ENCODE measurements around the gene RPP21.
"Not testable (repeated sequence)": the region's sequence is repeated elsewhere in the genome, so short reads cannot be mapped to it uniquely, and the experiment has no call there.

Gene RPP21

DNA sequence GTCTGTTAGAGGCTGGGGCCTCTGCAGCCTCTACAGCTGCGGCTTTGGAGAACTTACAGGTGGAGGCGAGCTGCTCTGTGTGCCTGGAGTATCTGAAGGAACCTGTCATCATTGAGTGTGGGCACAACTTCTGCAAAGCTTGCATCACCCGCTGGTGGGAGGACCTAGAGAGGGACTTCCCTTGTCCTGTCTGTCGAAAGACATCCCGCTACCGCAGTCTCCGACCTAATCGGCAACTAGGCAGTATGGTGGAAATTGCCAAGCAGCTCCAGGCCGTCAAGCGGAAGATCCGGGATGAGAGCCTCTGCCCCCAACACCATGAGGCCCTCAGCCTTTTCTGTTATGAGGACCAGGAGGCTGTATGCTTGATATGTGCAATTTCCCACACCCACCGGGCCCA is 15.6 kb upstream of the RPP21 start:
- DNase-seq (ENCODE audit: low read depth in 2 of 2), result no peak

DNA sequence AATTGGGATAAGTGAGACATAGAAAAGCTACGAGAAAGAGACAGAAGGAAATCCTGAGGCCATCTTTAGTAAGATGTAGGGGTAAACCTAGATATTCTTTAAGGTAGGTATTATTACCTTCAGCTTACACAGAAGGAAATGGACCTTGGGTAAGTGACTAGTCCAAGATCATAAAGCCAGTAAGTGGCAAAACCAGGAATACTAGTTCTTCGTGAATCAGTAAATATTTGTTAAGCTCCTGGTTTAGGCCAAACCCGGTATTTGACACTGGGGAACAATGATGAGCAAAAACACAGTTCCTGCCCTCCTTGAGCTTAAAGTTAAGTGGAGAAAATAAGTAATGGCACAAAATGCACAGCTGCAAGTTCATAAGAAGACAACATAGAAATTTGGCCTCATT is 13.0 kb upstream of the RPP21 start:
- no peak for DNase-seq (ENCODE audit: low read depth in 2 of 2)

DNA sequence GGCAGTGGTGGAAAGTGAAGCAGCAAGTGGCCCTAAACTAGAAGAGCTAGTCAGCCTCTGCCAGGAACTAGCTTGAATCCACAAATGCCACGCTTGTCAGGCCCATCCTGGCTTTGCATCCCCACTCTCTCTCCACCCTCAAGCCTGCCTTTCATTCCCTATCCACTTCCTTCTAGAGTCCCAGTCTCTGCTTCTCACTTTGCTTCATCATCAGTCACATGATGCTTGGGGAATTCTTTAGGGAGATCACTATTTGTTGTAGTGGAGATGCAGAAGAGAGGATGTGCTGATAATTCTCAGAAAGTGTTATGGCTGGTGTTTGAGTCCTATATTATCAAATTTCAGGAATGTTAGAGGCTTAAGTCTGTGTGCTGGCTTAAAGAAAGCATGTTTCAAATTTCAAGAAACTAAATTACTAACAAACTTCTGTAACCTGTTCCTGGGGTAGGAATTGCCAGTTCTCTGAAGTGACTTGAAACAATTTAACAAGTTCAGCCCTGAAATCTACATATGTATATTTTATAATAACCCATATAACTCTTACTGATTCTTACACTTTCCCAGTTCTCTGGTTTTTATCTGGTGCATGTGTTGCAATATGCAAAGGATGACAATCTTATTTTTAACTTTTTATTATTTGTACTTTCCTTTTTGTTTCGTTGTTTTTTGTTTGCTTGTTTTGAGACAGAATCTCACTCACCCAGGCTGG is 10.7 kb upstream of the RPP21 start:
- no peak for DNase-seq (ENCODE audit: low read depth in 2 of 2)

DNA sequence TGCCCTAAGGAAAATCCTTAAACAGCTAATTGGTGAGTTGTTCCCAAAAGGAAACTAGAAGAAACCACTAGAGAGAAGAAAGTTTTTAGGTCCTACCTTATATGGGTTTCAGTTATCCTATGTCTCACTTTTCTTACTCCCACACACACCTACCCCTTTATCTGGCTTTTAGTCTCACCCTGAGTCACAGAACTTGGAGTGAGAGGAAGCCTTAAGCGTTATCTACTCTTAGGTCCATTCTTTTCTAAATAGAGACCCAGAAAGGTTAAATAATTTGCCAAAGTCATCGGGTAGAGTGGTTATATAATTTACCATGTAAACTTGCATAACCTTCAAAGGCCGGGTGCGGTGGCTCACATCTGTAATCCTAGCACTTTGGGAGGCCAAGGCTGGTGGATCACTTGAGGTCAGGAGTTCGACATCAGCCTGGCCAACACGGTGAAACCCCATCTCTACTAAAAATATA is 4.3 kb upstream of the RPP21 start:
- no peak for DNase-seq (ENCODE audit: low read depth in 2 of 2)

GRCh38 chr6:30341218-30341617 is 3.7 kb upstream of the RPP21 start:
- no peak for DNase-seq (ENCODE audit: low read depth in 2 of 2)

DNA sequence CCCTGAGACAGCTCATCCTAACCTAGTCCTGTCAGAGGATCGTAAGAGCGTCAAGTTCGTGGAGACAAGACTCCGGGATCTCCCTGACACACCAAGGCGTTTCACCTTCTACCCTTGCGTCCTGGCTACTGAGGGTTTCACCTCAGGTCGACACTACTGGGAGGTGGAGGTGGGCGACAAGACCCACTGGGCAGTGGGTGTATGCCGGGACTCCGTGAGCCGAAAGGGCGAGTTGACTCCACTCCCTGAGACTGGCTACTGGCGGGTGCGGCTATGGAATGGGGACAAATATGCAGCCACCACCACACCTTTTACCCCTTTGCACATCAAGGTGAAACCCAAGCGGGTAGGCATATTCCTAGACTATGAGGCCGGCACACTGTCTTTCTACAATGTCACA is 3.2 kb upstream of the RPP21 start:
- no peak for DNase-seq (ENCODE audit: low read depth in 2 of 2)

DNA sequence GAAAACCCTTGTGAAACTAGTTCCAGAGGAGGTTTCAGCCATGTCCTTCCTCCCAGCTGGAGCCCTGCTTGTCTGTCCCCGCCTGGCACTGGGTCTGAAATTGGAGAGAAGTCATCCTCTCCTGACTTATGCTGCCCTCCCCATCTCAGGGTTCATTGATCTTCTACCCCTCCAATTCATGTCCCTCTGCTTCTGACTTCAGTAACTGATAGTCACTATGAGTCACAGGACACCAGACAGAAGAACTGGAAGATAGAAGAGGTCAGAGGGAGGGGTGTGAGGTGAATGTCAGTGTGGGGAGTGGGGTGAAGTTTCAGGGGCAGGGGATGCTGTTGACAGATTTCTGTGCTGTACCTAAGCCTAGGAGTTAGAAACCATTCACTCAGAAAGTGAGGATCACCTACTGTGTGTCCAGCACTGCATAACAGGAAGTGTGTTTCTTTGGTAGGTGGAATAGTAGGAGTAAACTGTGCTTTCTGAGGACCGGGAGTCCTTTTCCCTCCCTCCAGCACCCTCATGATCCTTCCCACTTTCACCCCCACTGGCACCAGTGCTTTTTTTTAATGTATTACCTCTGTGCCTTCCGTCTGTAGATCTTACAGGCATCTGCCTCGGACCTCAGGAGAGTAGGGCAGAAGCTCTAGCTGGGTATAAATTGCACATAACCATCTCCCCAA is 627 bp upstream of the RPP21 start:
- no peak for DNase-seq (ENCODE audit: low read depth in 2 of 2)

DNA sequence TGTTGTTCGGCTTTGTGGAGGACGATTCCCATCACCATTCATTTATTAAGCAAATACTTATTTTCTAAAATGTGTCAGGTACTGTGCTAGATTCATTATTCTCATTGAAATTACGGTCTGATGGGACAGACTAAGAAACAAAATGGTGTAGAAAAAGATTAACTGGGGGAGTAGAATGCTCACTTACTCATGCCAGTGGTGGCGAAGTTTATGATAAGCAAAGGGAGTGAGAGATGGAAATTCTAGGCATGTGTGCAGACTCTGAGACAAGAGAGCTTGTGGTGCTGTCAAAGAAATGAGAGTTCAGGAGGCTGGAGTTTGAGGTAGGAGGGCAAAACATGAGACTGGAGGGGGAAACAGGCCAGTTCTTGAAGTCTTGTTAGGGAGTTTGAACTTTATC is 896 bp downstream of the RPP21 start:
- DNase-seq (ENCODE audit: low read depth in 2 of 2), result no peak

GRCh38 chr6:30348957-30349356 is 4.0 kb downstream of the RPP21 start:
- DNase-seq (ENCODE audit: low read depth in 2 of 2), result no peak

DNA sequence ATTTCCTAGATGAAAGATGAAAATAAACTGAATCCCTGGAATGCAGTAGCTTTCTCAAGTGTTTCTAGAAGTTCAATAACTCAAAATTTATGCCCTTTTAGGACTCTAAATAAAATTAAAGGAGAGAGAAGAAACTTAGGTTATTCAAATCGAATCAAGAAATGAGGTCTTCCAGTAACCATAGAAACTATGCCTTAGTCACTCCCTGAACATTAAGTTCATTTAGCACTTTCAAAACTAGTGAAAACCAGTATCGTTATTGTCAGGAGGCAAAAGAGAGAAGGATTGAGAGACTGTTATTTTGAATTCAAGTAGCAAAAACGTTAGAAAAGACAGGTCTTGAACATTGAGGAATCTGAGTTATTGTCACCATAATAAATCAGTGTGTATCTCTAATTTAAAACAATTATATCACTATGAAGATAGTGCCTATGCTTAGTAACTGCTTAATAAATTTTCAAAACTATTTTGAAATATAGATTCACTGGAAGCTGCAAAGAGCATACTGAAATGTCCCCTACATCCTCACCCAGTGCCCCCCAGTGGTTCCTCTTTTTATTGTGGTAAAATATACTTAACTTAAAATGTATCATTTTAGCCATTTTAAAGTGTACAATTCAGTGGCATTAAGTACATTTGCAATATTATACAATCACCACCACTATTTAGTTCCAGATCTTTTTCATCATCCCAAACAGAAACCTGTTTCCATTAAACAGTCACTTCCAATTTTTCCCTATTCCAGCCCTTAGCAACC is 4.6 kb downstream of the RPP21 start:
- no peak for DNase-seq (ENCODE audit: low read depth in 2 of 2)

DNA sequence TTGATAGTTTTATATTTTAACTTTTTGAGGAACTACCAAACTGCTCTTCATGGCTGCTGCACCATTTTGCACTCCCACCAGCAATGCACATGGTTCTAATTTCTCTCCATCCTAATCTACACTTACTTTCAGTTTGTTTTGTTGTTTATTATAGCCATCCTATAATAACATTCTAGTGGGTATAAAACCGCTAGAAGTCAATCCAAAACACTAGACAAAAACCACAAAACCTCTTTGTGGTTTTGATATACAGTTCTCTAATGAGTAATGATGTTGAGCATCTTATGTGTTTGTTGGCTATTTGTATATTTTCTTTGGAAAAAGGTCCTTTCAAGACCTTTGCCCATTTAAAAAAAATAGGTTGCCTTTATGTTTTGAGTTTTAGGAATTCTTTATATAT is 5.6 kb downstream of the RPP21 start:
- DNase-seq (ENCODE audit: low read depth in 2 of 2), result no peak

GRCh38 chr6:30352550-30352949 is 7.6 kb downstream of the RPP21 start:
- DNase-seq (ENCODE audit: low read depth in 2 of 2), result no peak

GRCh38 chr6:30355281-30355680 is 10.3 kb downstream of the RPP21 start:
- DNase-seq (ENCODE audit: low read depth in 2 of 2), result no peak

- DNase-seq (ENCODE audit: low read depth in 2 of 2), result no peak
Observed at GRCh38 chr6:30356536-30356935, 11.6 kb downstream of the RPP21 start.

DNA sequence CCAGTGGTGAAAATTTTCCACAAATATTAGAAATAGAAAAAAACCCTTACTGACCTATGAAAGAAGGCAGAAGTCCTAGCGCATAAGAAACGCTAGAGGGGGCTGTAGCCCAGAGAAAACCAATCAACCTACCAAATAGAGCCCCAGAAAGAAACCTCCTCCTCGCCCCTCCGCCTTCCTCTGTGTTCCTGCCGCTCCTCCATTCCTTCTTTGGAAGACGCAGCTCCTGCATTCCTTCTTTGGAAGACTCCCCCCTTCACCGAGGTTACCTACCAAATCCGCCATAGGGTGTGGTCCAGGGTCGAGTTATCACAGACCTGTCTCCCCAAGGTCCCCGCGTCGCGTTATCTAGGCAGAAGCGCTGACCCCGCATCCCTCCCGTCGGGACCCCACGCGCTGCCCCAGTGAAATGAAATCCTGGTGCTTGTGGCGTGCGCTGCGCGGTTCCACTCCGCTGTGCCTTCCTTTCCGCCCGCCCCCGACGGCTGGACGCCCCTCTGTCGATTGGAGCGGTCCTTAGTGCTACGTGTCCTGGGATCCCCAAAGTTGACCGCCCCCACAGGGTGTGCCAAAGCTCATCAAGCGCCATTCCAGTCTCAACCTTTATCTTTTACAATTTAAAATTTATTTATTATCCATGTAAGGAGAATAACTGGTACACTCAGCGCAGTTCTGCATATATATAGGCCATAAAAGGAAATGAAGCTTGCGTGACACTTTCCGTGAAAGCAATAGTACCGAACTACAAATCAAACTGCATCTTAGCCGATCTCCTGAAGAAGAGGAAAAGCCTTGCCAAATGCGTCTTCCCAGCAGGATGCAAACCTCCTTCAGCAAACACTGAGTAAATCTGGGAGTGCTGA is 13.0 kb downstream of the RPP21 start:
- DNase-seq (ENCODE audit: low read depth in 2 of 2), result peak; percentile 25 to 40

DNA sequence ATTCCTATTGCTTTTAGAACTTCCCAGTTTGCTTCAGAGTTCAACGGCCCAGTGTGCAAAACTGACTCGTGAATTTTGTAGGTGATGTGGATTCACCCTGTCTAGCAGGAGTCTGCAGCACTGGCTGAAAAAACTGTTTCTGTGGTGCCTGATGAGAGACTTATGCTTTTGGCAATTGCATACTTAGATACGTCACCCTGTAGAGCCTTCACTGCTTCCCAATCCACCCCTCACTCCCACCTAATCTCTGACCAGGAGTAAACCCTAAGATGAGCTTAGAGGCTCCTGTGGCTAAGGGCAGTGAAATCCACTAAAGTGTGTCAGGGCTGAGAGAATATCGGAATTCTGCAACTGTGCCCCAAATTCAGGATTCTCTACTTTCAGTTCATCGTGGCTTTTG is 14.3 kb downstream of the RPP21 start:
- DNase-seq (ENCODE audit: low read depth in 2 of 2), result no peak

- DNase-seq (ENCODE audit: low read depth in 2 of 2), result no peak
Observed at GRCh38 chr6:30360139-30360538, 15.2 kb downstream of the RPP21 start.

GRCh38 chr6:30361661-30362060 is 16.7 kb downstream of the RPP21 start:
- DNase-seq (ENCODE audit: low read depth in 2 of 2), result no peak

GRCh38 chr6:30363459-30363858 is 18.5 kb downstream of the RPP21 start:
- DNase-seq (ENCODE audit: low read depth in 2 of 2), result no peak

DNA sequence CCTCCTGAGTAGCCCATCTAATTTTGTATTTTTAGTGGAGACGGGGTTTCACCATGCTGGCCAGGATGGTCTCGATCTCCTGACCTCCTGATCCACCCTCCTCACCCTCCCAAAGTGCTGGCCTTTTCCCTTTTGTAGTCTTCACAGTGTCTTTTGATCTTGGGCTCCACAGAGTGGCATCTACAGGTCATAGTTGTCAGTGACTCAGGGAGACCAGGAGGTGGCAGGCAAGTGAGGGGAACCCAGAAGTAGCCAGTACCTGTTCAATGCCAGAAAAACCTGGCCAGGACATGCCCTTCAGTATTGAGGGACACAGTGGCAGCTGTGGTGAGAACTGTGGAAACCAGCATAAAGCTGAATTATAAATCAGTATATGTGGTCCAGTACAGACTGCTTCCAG is 19.6 kb downstream of the RPP21 start:
- DNase-seq (ENCODE audit: low read depth in 2 of 2), result no peak

GRCh38 chr6:30369280-30369679 is 24.3 kb downstream of the RPP21 start:
- not testable (repeated sequence) for DNase-seq (ENCODE audit: low read depth in 2 of 2)
